Activated CD4-positive, alpha-beta T cell treated with anti-CD3 and anti-CD28 coated beads, Interleukin-2, amount 50 U/mL, for 48 hours (primary cell): Measurements from ENCODE around the gene PTH2R.
A peak's percentile ranks its signal among the peaks of the same experiment; 100 is the strongest.
"Not testable (repeated sequence)": the region's sequence is repeated elsewhere in the genome, so short reads cannot be mapped to it uniquely, and the experiment has no call there.

Experiments used
- DNase-seq, 2 experiments: peaks; one replicate each; pipeline ENCODE4 v3.0.0-alpha.2; 2020

Gene PTH2R

DNA sequence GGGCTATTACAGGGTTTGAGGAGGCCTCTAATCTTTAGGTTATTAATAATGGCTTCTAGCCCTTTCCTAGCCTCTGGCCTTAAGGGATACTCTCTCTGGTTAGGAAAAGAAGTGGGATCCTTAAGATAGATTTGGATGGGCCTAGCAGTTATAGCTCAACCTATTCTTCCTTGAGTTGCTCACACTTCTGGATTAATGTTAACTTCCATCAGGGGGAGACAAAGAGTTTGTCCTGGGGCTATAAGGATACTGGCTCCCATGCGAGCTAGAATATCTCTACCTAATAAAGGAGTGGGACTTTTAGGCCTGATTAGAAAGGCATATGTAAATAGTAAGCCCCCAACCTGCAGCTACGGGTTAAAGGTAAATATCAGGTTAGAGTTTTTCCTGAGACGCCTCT, 14.3 kb upstream of the PTH2R start:
- DNase-seq, result no peak

DNA sequence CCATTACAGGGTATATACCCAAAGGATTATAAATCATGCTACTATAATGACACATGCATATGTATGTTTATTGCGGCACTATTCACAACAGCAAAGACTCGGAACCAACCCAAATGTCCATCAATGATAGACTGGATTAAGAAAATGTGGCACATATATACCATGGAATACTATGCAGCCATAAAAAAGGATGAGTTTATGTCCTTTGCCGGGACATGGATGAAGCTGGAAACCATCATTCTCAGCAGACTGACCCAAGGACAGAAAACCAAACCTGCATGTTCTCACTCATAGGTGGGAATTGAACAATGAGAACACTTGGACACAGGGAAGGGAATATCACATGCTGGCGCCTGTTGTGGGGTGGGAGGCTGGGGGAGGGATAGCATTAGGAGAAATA, 9.8 kb upstream of the PTH2R start:
- DNase-seq, result not testable (repeated sequence)

DNA sequence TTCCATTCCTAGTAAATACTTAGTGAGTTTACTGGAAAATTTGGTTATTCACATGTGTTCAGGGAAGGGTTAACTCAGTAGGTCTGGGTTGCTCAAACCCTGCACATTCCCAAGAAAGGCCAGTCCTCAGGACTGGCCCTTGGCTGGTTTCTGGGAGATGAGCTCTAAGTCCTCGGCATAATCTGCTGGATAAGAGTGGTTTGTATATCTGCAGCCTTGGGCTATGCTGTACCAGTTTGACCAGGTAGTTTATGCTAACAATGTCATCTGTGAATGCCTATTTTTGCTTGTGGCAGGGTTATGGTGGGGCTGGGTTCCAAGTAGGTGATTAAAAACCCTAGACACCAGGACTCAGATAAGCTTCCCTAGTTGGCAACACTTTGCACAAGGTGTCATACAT, 7.4 kb upstream of the PTH2R start:
- DNase-seq, result no peak

DNA sequence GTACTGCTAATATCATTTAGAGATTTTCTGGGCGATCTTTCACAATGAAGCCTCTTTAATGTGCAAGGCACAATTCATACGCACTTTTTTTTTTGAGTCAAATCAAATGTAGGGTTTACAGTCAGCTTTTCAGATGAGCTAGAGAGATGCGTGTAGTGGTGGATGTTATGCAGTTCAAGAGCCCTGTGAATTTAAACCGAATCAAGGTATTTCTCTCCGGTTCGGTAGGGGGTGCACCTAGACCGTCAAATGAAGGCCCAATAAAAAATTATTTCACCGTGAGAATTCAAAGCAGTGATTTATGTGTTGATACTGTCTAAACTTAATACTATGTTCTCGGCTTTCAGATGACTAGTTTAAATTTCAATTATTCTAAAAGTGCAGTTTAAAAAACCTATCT, 1.1 kb downstream of the PTH2R start:
- DNase-seq, result peak in 1 of 2 experiments; percentile 10

DNA sequence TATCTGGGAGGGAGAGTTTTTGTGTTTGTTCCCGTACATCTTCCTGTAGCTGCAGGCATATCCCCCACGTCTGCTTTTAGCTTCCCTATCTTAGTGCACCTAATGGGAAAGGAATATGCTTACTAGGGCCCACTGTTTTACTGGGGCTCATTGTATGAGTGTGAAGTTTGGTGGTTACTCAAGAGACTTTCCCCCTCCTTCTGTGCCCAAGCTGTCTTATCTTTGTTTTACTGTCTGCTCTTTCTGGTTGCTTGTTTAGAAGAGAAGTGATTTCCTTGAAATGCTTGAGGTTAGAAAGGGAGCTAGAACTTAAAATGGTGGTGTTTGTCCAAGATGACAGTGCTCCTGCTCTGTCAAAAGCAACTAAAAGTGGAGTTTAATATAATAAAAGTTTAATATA, 7.3 kb downstream of the PTH2R start:
- no peak for DNase-seq

DNA sequence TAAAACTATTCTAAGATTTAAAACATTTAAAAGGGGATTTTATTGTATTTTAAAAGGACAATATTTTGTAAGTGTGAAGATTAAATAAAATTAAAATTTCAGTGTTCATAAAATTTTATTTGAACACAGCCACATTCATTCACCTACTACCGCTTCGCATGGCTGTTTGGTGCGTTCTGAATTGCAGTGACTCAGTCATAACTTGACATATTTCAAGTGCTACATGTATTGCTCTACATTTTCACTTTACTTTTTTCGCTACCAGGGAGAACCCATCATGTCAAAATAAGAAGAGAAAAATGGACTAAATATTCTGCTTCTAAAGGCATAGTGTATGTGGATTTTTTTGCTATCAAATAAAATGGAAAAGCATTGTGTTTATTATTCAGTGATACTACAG, 8.7 kb downstream of the PTH2R start:
- no peak for DNase-seq

DNA sequence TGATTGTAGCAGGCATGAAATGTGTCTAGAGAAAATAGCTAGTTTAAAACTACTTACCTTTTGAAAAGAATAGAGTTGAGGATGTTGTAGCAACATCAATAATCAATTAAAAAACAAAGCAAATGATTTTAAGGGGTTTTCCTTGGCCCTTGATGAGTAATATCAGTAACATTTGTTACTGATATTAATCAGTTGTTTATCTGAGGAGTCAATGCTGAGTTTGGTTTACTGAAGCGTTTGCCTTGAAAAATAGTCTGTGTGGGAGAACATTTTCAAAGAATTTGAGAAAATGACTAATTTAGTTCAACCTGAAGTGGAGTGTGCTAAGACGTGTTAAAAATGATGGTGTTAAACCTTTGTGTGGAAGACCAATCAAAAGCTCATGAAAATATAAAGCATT, 9.3 kb downstream of the PTH2R start:
- DNase-seq, result no peak

DNA sequence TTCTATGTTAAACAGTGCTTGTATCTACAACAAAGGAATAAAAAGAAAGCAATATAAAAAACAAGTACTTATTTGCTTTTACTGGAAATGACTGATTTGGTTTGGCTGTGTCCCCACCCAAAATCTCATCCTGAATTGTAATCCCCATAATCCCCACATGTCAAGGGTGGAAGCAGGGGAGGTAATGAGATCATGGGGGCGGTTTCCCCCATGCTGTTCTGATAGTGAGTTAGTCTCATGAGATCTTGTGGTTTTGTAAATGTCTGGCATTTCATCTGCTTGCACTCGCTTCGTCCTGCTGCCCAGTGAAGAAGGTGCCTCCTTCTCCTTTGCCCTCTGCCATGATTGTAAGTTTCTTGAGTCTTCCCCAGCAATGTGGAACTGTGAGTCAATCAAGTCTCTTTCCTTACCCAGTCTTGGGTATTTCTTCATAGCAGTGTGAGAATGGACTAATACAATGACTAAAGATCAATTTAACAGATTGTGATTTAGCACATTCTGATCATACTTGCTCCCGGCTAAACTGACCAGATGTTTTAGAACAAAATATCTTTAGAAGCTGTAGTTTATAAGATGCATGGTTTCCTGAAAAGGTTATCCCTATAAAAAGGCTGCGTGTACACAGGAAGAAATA, 19.9 kb downstream of the PTH2R start:
- DNase-seq, result no peak

DNA sequence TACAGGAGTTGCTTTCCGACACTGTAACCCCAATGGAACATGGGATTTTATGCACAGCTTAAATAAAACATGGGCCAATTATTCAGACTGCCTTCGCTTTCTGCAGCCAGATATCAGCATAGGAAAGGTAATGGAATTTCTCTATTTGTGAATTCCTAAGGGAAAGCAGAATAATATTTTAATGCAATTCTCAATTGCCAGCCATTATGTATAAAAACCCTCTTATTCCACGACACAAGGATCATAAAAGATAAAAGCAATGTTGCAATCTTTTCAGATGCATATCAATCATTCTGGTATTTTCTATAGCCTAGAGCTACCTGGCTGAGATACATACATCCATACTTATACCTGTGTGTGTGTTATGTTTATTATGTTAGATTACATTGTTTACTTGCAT, 31.2 kb downstream of the PTH2R start:
- DNase-seq, result no peak

DNA sequence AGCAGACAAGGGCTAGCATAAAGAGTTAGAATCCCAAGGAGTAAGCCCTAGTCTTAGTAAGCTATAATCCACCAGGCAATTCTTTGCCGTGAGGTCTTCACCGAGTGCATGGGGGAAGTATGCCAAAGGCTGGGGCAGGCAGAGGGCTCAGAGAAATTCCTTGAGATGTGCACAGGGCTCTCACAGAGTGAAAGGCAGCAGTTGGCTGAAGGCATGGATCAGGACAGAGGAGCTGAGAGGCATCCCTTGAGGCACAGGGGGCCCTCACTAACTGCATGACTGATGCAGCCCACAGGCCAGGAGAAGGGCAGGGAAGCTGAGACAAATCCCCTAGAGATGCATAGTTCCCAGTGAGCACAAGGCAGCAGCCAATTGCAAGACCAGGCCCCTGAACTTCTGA, 34.1 kb downstream of the PTH2R start:
- no peak for DNase-seq

DNA sequence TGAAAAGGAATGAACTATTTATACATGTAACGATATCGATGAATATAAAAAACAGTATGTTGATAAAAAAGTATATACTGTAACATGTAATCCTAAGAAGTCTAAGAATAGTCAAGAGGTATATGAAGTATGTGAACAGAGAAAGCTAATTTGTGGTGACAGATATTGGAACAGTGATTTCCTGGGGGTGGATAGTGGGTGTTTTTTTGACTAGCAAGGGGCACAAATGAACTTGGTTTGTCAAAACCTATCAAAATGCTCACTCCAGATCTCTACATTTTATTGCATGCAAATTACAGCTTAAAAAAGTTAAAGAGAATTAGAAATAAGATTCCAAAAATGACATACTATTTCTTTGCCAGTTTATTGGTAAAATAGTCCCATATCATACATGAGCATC, 35.4 kb downstream of the PTH2R start:
- no peak for DNase-seq

DNA sequence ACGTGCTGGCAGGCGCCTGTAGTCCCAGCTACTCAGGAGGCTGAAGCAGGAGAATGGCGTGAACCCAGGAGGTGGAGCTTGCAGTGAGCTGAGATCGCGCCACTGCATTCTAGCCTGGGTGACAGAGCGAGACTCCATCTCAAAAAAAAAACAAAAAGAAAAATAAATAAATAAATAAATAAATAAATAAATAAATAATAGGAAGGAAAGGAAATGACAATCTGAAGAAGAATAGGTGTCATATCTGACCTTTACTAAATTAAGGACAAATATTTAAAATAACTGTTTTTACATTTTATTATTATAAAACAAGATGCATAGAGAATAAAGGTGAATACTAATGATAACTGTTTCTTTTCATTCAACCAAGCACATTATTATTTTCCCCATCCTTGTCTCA, 40.9 kb downstream of the PTH2R start:
- DNase-seq, result not testable (repeated sequence)

DNA sequence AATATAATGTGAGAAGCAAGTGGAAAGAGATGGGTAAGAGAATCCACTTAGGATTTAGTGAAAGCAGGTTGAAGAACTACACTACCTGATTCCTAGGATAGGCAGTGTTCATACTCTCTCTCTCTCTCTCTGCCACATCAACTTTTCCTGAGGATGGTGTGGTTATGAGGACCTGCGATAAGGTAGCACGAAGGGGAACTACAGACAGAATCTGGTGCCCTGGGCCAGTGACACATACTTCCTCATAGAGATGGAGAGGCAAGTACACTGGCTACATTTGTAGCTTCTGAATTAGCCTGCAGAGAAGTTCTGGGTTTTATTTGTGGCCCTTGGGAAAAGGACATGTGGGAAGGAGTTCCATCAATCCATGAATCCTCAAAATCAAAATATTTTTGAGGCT, 44.5 kb downstream of the PTH2R start:
- no peak for DNase-seq

DNA sequence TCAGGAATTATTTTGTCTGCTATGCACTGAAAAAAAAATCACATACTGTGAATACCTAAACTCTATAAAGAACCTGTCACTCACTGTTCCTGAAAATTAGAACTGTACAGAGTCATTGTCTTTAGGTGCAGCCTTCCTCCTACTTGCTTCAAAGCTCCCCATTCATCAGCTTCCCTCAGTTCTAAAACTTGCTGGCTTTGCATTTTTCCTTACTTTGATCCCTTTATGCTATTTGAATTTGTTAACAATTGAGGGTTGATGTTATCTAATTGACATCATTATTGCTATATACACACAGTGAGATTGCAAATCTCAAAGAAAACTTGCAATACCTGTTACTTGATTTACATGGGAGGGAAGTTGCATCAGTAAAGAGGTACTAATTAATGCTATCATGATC, 48.3 kb downstream of the PTH2R start:
- no peak for DNase-seq

DNA sequence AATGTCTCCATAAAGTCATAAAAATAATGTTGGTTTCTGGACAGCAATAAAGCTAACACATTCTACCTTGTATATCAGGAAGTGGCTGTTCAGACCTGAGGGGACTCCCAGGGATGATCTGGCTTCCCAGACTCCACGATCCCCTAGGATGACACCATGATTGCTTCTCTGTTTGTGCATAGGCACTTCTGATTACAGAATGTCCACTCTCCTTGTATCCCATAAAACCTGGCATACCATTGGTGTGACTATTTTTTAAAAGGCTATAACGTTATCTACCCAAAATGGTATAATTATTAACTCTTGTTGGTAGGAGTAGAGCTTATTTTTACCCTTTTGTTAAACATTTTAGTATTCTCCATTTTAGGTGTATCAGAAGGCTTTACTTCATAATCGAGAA, 57.1 kb downstream of the PTH2R start:
- no peak for DNase-seq

DNA sequence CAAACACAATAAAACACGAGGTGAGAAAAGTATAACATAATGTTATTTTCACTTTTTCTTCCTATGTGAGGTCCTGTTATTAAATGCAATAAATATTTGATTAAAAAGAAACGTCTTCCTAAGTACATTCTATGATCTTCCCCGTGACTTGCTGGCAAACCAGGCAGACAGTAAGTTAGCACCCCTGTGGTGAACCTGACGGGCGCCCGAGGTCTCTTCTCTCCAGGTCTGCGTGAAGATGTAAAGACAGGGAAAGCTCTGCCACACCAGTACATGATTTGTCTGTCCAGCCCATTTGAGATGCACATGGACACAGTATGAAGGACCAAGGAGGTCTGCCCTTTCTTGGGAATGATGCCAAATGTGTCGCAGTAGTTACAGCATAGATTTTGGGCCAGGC, 57.6 kb downstream of the PTH2R start:
- no peak for DNase-seq

DNA sequence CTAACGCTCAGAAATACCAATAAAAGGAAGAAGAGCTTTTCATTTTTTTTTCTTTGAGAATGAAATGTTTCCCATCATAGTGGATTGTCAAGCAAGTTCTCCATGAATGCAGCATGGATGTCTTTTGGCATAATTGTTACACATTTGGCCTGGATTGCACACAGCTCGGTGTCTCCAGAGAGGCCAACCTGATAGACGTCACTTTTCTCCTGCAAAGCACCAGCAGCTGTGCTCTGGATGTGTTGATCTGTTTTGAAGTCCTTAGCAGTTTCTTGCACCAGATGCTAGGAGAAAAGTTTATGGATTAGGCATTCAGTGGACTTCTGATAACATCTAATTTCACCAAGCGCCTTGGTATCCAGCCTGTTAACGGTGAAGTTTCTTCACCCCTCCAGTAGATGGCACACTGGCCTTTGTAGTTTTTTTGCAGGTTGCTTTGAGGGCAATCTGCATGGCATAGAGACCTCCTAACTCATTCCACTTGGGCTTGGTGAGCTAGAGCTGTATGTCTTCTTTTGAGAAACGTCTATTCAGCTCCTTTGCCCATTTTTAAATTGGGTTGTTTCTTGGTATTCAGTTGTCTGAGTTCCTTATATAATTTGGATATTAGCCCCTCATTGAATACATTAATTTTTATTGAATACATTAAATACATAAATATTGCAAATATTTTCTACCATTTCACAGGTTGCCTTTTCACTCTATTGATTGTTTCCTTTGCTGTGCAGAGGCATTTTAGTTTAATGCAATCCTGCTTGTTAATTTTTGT, 59.7 kb downstream of the PTH2R start:
- peak in 1 of 2 experiments; percentile 4 for DNase-seq

DNA sequence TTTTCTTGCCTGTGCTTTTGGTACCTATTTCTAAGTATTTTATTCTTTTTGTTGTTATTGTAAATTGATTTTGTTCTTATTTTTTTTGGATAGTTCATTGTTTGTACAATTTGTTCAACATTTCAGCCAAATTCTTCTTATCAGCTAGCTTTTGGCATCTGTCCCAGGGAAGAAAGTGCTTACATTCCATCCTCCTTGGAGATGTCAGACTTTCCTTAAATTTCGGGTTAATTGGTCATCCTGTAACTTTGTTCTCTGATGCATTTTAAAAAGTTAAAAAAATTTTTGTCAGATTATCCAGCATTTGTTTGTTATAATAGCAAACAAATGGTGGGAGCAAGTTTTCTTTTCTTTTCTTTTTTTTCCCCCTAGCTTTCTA, 60.3 kb downstream of the PTH2R start:
- no peak for DNase-seq

DNA sequence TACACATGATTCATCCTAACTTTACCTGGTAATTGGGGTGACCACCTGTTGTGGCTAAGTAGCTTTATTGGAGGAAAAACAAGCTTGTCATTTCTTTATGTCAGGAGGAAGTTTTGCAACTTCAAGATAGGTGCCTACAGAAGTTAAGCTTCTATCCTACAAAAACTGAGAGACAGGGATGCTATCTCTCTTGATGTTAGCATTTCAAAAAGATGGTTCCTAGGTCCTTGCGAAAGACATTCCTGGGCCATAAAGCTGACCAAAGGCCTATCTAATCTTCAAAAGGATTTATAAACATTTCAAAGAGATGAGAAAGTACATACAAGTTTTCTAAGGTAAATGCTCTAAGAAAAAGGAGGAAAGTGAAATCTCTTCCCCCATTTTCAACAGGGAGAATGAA, 61.0 kb downstream of the PTH2R start:
- DNase-seq, result no peak

DNA sequence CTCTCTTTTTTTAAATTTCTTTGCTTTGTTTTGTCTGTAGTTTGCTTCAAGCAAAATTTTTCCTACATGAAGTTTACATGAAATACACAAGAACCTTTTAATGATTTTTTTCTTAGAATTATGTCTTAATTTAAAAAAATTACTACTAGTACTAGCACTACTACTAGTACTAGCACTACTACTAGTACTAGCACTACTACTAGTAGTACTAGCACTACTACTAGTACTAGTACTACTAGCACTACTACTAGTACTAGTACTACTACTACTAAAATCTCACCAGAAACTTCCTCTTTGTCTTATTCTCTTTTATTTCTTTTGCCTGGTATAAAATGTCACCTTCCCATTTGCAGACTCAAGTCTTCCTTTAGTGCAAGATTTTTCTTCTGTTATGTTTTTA, 71.1 kb downstream of the PTH2R start:
- no peak for DNase-seq

DNA sequence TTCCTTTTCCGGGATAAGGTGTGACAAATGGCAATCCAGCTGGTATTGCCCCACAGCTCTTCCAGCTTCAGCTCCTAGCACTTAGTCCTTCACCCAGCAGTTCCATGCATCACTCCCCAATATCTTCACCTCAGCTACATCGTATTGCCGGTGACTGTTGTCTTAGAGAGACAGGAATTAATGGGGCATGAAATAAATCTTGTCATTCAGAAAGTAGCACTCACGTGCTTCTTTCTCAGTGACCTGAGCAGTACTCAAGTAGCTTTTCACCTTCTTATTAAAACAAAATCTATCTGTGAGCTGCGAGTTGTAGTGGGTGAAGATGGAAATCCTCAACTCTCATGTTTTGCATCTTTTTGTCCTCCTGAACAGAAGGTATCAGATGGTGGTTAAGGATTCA, 72.8 kb downstream of the PTH2R start:
- DNase-seq, result no peak

DNA sequence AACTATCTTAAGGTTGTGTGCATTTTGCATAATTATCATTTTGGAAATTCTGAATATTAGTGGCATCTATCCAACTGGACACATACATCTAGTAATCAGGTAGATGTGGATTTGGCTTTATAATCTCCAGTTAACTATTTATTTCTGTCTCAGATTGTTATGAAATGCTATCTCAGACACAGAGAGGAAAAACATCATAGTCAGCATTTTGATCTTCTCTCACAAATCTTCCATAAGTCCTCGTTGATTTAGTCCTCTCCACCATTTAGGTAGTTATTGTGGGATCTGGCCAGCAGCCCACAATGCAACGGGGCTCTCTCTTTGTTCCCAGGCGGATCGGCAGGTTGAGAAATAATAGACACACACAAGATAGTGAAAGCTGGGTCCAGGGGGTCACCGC, 75.4 kb downstream of the PTH2R start:
- not testable (repeated sequence) for DNase-seq

DNA sequence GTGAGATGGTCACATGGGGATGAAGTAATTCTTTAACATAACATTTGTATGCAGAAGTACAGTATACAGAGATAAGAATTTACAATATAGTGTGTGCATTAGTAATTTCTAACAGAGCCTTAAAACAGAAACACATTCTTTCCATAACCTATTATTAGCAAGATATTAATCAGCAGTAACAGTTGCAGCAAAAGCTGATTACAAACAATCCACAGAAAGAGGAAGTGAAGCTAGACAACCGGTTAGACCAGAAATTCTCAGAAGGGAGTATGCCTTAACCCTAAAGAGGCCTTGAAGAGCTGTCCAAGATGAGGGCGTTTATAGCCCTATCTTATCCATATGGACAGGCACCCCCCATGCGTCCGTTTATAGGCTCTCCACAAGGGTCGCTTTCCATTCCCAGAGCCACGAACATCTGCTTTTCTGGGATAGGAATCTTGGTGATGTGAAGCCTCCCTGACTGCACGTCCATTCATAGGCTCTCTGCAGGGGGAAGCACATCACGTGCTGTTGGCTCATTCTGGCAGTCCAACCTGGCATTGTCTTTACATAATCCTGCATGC, 75.9 kb downstream of the PTH2R start:
- DNase-seq, result not testable (repeated sequence)

DNA sequence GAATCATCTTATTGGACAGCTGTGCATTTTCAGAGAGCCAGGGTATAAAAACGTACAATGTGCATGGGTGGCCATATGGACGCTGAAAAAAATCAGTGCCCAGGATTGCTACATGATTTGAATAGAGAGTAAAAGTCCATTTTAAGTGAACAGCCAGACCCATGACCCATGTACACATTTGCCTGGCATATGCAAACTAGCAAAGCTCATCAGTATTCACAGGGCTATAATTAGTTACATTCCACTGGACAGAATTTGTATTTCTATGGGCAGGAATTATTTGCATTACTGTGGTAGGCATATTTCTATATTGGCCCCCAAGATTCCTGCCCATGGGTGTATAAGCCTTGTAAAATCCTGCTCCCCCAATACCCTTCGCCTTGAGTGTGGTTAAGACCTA, 78.8 kb downstream of the PTH2R start:
- DNase-seq, result no peak
